ENCODE data around the gene KIR3DL3. TPM values are rescaled to one million over a fixed set of nuclear protein-coding genes. Genes with fewer than 3 reads are reported as not detected.
"Not testable (repeated sequence)": the region's sequence is repeated elsewhere in the genome, so short reads cannot be mapped to it uniquely, and the experiment has no call there.

KIR3DL3 gene
- total and polyA plus RNA-seq, 2 donors, result not detected

DNA sequence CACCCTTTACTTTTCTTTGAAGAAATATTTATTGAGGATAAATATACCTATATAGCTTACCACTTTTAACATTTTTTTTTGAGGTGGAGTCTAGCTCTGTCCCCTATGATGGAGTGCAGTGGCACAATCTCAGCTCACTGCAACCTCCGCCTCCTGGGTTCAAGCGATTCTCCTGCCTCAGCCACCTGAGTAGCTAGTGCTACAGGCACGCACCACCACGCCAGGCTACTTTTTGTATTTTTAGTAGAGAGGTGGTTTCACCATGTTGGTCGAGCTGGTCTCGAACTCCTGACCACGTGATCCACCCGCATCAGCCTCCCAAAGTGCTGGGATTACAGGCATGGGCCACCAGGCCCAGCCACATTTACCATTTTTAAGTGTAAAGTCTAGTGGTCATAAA lies 51.6 kb downstream of the KIR3DL3 start:
- not testable (repeated sequence) for H3K27ac ChIP-seq (ENCODE audit: low read depth); DNase-seq (ENCODE audit: extremely low spot score); H3K36me3 ChIP-seq (ENCODE audit: insufficient read depth); H3K4me3 ChIP-seq (ENCODE audit: low read depth, low read length); H3K4me1 ChIP-seq (ENCODE audit: insufficient read depth)
- 65% methylated on average over 8 of the region's 8 CpGs for WGBS

DNA sequence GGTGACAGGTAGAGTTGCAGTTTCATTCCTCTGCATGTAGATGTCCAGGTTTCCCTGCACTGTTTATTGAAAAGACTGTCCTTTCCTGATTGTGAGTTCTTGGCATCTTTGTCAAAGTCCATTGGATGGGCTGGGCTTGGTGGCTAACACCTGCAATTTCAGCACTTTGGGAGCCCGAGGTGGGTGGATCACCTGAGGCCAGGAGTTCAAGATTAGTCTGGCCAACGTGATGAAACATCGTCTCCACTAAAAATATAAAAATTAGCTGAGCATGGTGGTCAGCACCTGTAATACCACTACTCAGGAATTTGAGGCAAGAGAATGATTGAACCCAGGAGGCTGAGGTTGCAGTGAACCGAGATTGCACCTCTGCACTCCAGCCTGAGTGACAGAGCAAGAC lies 53.6 kb downstream of the KIR3DL3 start:
- not testable (repeated sequence) for H3K4me1 ChIP-seq (ENCODE audit: insufficient read depth)
- WGBS, result 57% methylated on average over 4 of the region's 4 CpGs

DNA sequence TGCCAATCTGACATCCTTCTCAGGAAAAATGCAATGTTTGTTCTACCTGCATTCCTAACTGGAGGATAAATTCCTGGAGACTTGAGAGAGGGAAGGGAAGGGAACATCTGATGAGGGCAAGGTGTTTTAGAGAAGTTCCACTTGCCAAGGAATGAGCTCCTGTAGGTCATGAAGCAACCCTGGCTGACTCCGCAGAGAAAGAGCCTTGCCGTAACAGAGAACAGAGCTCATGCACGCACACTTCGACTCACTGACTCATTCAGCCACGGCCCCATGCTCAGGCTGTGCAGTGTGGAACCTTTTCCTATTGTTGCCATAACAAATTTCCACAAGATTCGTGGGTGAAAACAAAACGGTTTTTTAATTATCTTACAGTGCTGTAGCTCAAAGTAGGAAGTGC lies 54.7 kb downstream of the KIR3DL3 start:
- not testable (repeated sequence) for DNase-seq (ENCODE audit: extremely low spot score); H3K27ac ChIP-seq (ENCODE audit: low read depth); H3K4me1 ChIP-seq (ENCODE audit: insufficient read depth); H3K36me3 ChIP-seq (ENCODE audit: insufficient read depth); H3K4me3 ChIP-seq (ENCODE audit: low read depth, low read length)
- 65% methylated on average over 7 of the region's 7 CpGs for WGBS

More for the DNA sequence above, 53.6 kb downstream of the KIR3DL3 start:
- not testable (repeated sequence) for H3K4me3 ChIP-seq (ENCODE audit: low read depth, low read length); H3K27ac ChIP-seq (ENCODE audit: low read depth); DNase-seq (ENCODE audit: extremely low spot score); H3K36me3 ChIP-seq (ENCODE audit: insufficient read depth)

DNA sequence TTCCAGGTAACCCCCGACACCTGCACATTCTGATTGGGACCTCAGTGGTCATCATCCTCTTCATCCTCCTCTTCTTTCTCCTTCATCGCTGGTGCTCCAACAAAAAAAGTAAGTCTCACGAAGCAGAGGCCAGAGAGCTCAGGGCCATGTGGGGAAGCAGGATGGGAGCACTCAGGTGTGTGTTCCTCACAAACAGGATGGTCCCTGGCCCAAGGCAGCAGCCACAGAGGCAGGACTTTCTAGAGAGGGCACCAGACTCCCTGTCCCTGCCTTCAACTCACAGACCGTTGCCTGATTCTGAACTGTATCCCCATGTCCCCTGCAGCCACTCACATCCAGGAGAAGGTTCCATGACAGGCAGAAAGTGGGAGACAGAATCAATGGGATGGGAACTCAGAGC lies 58.7 kb downstream of the KIR3DL3 start:
- 73% methylated on average over 4 of the region's 4 CpGs for WGBS
- not testable (repeated sequence) for H3K4me3 ChIP-seq (ENCODE audit: low read depth, low read length); H3K36me3 ChIP-seq (ENCODE audit: insufficient read depth); H3K27ac ChIP-seq (ENCODE audit: low read depth); H3K4me1 ChIP-seq (ENCODE audit: insufficient read depth); DNase-seq (ENCODE audit: extremely low spot score)

Small RNAs within 50 kb of the gene (small RNA-seq; reads per million reads assigned to genes)
- gene AC245128.2, result not detected
- not detected for gene KIR3DP1

Other genes with a start within 250 kb of the KIR3DL3 start
- gene LAIR2, start 221.6 kb upstream of the KIR3DL3 start, total RNA-seq, result not detected
- not detected for gene LAIR2, start 221.6 kb upstream of the KIR3DL3 start, polyA plus RNA-seq
- 0.95 TPM for gene LILRA2, start 150.7 kb upstream of the KIR3DL3 start, total RNA-seq
- gene LILRA2, start 150.7 kb upstream of the KIR3DL3 start, polyA plus RNA-seq, result 1.9 TPM
- 0.26 TPM for gene LILRA1, start 130.8 kb upstream of the KIR3DL3 start, total RNA-seq
- gene LILRA1, start 130.8 kb upstream of the KIR3DL3 start, polyA plus RNA-seq, result 0.63 TPM
- gene LILRB1, start 94.0 kb upstream of the KIR3DL3 start, total RNA-seq, result 1.3 TPM
- 1.7 TPM for gene LILRB1, start 94.0 kb upstream of the KIR3DL3 start, polyA plus RNA-seq
- gene LILRB4, start 61.5 kb upstream of the KIR3DL3 start, total RNA-seq, result 1.1 TPM
- gene LILRB4, start 61.5 kb upstream of the KIR3DL3 start, polyA plus RNA-seq, result 3.1 TPM
- not detected for gene KIR2DL3, start 14.1 kb downstream of the KIR3DL3 start, total RNA-seq
- not detected for gene KIR2DL3, start 14.1 kb downstream of the KIR3DL3 start, polyA plus RNA-seq
- not detected for gene KIR2DL1, start 45.4 kb downstream of the KIR3DL3 start, total RNA-seq
- 0.06 TPM for gene KIR2DL1, start 45.4 kb downstream of the KIR3DL3 start, polyA plus RNA-seq
- gene KIR2DL4, start 79.2 kb downstream of the KIR3DL3 start, total RNA-seq, result not detected
- gene KIR2DL4, start 79.2 kb downstream of the KIR3DL3 start, polyA plus RNA-seq, result 0.19 TPM
- not detected for gene KIR3DL1, start 92.0 kb downstream of the KIR3DL3 start, total RNA-seq
- gene KIR3DL1, start 92.0 kb downstream of the KIR3DL3 start, polyA plus RNA-seq, result not detected
- gene KIR2DS4, start 108.2 kb downstream of the KIR3DL3 start, total RNA-seq, result not detected
- not detected for gene KIR2DS4, start 108.2 kb downstream of the KIR3DL3 start, polyA plus RNA-seq
- not detected for gene KIR3DL2, start 126.0 kb downstream of the KIR3DL3 start, total RNA-seq
- 0.18 TPM for gene KIR3DL2, start 126.0 kb downstream of the KIR3DL3 start, polyA plus RNA-seq
- not detected for gene FCAR, start 149.8 kb downstream of the KIR3DL3 start, total RNA-seq
- gene FCAR, start 149.8 kb downstream of the KIR3DL3 start, polyA plus RNA-seq, result 0.67 TPM
- 0.32 TPM for gene NCR1, start 181.7 kb downstream of the KIR3DL3 start, total RNA-seq
- 0.13 TPM for gene NCR1, start 181.7 kb downstream of the KIR3DL3 start, polyA plus RNA-seq
- gene NLRP7, start 223.1 kb downstream of the KIR3DL3 start, total RNA-seq, result not detected
- not detected for gene NLRP7, start 223.1 kb downstream of the KIR3DL3 start, polyA plus RNA-seq
- gene NLRP2, start 241.9 kb downstream of the KIR3DL3 start, total RNA-seq, result 1.8 TPM
- gene NLRP2, start 241.9 kb downstream of the KIR3DL3 start, polyA plus RNA-seq, result 1.9 TPM